Limb (tissue), 2 donors: Measurements from ENCODE around the gene MCEMP1.

Source experiments
- DNase-seq, 2 donors: peaks; one replicate each; pipeline ENCODE4 v3.0.0-alpha.2; 2016; ENCODE audit errors: extremely low spot score in 2 of 2

Gene MCEMP1

GRCh38 chr19:7697721-7698287 is 20.9 kb downstream of the MCEMP1 start:
- no peak for DNase-seq

- no peak for DNase-seq
These were observed 21.7 kb downstream of the MCEMP1 start for GRCh38 chr19:7698583-7698982.

GRCh38 chr19:7699003-7699402 is 22.1 kb downstream of the MCEMP1 start:
- DNase-seq = no peak

- no peak for DNase-seq
These were observed 22.8 kb downstream of the MCEMP1 start for GRCh38 chr19:7699417-7700401.

- no peak for DNase-seq
These were observed 24.3 kb downstream of the MCEMP1 start for GRCh38 chr19:7701049-7701653.

GRCh38 chr19:7701654-7702457 is 25.0 kb downstream of the MCEMP1 start, which contains the start of gene FCER2:
FCER2 (minus strand) TSS chr19:7702131; CDS start chr19:7699760, 2,371 bp downstream.
- DNase-seq = no peak

GRCh38 chr19:7703332-7703731 is 26.4 kb downstream of the MCEMP1 start:
- no peak for DNase-seq

- DNase-seq = no peak
These were observed 27.6 kb downstream of the MCEMP1 start for GRCh38 chr19:7704280-7705060.

- no peak for DNase-seq
These were observed 28.7 kb downstream of the MCEMP1 start for GRCh38 chr19:7705387-7706187.

GRCh38 chr19:7706188-7706954 is 29.5 kb downstream of the MCEMP1 start:
- no peak for DNase-seq

GRCh38 chr19:7706955-7707456 is 30.1 kb downstream of the MCEMP1 start:
- DNase-seq = no peak

GRCh38 chr19:7709932-7710460 is 33.1 kb downstream of the MCEMP1 start:
- no peak for DNase-seq

GRCh38 chr19:7710616-7711015 is 33.7 kb downstream of the MCEMP1 start:
- DNase-seq = no peak

- no peak for DNase-seq
These were observed 38.8 kb downstream of the MCEMP1 start for GRCh38 chr19:7715671-7716070.

- DNase-seq = no peak
These were observed 39.9 kb downstream of the MCEMP1 start for GRCh38 chr19:7716762-7717161.

GRCh38 chr19:7718668-7719067 is 41.8 kb downstream of the MCEMP1 start:
- no peak for DNase-seq

GRCh38 chr19:7720351-7720750 is 43.5 kb downstream of the MCEMP1 start:
- DNase-seq = no peak

GRCh38 chr19:7722231-7722651 is 45.4 kb downstream of the MCEMP1 start:
- DNase-seq = no peak

- no peak for DNase-seq
These were observed 48.9 kb downstream of the MCEMP1 start for GRCh38 chr19:7725791-7726190.
